NCI-H1105 treated with DMSO at 0.1 percent for 48 hours (cell line): ENCODE results near the gene IRF7.

Experiments used
- DNase-seq: peaks from one replicate; lab custom pipeline; 2025; lab: John Stamatoyannopoulos, UW

The IRF7 gene

DNA sequence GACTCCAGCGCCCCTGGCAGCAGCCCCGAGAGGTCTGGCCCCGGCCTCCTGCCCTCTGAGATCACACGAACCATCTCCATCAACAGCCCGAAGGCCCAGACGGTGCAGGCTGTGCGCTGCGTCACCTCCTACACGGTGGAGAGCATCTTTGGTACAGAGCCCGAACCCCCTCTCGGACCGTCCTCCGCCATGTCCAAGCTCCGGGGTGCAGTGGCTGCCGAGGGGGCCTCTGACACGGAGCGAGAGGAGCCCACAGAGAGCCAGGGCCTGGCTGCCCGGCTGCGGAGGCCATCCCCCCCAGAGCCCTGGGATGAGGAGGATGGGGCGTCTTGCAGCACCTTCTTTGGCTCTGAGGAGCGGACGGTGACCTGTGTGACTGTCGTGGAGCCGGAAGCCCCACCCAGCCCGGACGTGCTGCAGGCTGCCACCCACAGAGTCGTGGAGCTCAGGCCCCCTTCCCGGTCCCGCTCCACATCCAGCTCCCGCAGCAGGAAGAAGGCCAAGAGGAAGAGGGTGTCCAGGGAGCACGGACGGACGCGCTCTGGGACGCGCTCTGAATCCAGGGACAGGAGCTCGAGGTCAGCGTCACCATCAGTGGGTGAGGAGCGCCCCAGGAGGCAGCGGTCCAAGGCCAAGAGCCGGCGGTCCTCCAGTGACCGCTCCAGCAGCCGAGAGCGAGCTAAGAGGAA is 7.6 kb downstream of the IRF7 start:
- no peak for DNase-seq

- no peak for DNase-seq
Measured at GRCh38 chr11:607020-607780, 8.6 kb downstream of the IRF7 start.

DNA sequence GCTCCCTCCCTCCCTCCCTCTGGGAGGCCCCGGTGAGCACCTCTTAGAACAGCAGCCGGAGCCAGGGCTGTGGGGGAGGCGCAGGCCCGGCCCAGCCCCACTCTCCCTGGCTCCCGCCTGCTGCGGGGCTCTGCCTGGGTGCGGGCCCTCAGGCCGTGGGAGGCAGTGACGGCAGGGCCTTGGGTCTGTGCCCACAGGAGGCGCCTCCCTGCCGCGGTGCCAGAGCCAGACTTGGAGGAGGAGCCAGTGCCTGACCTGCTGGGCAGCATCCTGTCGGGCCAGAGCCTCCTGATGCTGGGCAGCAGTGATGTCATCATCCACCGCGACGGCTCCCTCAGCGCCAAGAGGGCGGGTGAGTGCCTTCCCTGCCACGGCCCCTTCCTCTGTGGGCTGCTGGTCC is 9.5 kb downstream of the IRF7 start:
- DNase-seq = no peak

GRCh38 chr11:605286-606129 is 10.2 kb downstream of the IRF7 start:
- DNase-seq = no peak

- DNase-seq = no peak
Measured at GRCh38 chr11:603154-603553, 12.6 kb downstream of the IRF7 start.

- no peak for DNase-seq
Measured at GRCh38 chr11:601573-602245, 14.0 kb downstream of the IRF7 start.

DNA sequence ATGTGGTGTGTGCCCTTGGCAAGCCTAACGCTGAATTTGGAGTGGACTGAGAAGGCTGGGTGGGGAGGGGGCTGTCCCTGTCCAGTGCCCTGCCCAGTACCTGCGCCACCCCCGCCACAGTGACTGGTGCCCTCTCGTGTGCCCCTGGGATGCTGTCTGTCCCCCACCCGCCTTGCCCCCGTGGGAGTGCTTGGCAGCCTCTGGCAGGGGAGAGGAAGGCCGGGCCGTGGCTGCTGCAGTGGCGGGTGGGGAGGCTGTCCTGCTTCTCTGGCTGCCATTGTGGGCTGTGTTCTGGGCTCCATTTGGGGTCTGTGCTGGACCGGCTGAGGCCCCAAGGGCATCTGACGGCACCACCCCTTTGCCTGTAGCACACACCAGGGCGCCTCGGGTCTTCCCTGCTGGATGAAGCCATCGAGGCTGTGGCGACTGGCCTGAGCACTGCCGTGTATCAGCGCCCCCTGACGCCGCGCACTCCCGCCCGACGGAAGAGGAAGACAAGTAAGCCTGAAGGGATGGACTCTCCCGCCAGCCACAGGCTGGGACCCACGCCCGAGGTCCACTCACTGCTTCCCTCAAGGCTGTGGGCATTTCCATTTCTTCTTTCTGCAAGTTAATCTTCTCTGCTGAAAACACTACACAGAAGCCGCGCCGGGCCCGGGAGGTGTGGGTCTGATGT is 17.6 kb downstream of the IRF7 start:
- no peak for DNase-seq

- DNase-seq = no peak
Measured at GRCh38 chr11:597166-597725, 18.5 kb downstream of the IRF7 start.

- DNase-seq = no peak
Measured at GRCh38 chr11:596374-596773, 19.4 kb downstream of the IRF7 start.

DNA sequence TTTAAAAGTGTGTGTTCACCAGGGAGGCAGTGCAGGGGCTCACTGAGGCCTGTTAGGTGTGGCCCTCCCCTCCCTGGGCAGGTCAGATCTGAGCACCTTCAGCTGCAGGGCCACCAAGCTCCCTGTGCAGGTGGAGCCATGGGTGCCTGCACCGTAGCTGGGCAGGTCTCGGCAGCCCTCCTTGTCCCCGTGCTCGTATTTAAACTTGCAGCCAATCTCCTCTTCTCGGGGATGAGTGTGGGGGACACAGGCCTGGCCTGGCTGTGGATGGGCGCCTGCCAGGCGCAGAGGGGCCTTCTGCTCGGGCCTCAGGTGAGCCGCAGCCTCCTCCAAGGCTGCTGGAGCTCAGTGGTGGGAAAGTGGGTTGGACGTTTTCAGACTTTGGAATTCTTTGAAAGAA is 20.4 kb downstream of the IRF7 start:
- DNase-seq = no peak

DNA sequence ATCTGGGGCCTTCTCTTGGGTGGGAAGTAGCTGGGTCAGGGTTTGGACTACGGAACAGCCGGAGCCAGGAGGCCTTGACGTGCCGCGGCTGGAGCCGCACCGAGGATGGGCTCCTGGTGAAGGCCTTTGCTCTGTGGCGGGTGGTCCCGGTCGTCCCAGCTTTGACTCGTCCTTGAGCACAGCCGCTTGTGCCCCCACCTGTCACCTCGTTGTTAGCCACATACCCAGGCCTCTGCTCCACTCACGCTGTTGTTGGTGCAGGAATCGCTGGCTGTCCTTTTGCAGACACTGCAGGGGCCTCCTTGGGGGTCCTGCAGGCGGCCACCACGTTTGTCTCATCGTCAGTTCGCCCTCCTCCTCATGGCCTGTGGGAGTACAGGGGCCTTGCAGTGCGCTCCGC is 22.4 kb downstream of the IRF7 start:
- no peak for DNase-seq

DNA sequence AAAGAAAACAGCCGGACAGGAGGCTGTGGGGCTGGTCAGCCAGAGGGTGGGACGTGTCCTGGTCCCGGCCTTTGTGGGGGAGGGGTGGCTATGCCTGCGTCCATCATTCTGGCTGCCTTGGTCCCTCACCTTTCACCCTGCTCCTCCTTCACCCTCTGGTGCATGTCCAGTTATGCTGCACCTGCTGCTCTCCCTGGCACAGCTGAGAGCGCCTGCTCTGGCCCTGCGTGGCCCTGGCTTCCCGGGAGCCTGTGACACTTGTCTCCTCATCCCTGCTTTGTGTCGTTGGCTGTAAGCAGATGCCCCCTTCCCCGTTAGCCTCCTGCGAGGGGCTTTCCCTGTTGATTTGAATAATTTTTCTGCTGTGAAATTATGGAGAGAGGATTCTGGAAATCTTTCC is 22.8 kb downstream of the IRF7 start:
- DNase-seq = no peak

- no peak for DNase-seq
Measured at GRCh38 chr11:592501-592900, 23.2 kb downstream of the IRF7 start.

- DNase-seq = no peak
Measured at GRCh38 chr11:590997-591396, 24.8 kb downstream of the IRF7 start.

DNA sequence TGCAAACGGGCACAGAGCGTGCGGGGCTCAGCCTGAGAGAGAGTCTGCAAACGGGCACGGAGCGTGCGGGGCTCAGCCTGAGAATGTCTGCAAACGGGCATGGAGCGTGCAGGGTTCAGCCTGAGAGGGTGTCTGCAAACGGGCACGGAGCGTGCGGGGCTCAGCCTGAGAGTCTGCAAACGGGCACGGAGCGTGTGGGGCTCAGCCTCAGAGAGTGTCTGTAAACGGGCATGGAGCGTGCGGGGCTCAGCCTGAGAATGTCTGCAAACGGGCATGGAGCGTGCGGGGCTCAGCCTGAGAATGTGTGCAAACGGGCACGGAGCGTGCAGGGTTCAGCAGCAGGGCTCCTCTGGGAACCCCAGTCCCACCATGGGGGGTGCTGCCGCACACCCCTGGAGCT is 26.0 kb downstream of the IRF7 start:
- DNase-seq = no peak

- DNase-seq = no peak
Measured at GRCh38 chr11:587978-588380, 27.8 kb downstream of the IRF7 start.

- no peak for DNase-seq
Measured at GRCh38 chr11:587546-587945, 28.2 kb downstream of the IRF7 start.

DNA sequence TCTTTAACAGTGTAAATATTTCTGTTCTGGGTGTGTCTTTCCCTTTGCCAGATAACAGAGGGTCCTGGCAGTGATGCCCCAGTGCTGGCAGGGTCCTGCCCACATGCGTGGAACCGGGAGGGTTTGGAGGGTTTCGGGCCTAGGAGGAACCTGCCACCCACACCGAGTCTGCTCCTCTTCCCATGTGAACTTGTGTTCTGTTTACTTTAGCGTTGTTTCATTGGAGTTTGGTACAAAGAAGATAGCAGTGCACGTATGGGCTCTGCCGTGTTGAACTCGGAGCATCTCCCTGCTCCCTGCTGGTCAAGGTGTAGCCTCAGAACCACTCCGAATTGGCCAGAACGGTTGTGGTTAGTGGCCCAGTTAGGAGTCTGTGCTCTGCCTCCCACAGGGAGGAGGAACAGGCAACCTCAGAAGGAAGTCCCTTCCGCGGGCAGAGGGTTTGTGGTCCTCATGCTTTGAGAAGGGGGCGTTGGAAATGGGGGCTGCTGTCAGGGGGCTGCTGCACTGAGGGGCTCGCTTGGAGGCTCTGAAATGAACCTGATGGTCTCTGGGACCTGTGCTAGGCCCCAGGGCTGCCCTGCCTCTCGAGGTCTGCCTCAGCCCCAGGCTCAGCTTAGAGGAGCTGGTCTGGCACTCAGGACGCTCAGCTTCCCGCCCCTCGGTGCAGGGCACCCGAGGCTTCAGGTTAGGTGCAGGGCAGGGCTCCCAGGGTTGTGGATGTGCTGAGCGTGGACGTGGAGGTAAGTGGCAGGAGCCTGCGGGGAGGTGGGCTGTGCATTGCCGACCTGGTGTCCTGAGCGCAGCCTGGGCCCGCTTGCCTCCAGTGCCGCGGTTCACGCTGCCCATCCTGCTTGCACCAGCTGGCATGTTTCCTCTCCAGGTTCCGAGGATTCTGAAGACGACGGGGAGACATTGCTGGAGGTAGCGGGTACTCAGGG is 29.1 kb downstream of the IRF7 start:
- no peak for DNase-seq

- DNase-seq = no peak
Measured at GRCh38 chr11:584287-584686, 31.5 kb downstream of the IRF7 start.

- no peak for DNase-seq
Measured at GRCh38 chr11:581752-582151, 34.0 kb downstream of the IRF7 start.
